Measurements from ENCODE around the gene RBKS.

Gene RBKS

GRCh38 chr2:27772804-27773203, 117.4 kb downstream of the RBKS start:
- Histone ChIP-seq H3K27ac (ENCODE audit: low read length) (no peak overlapping the region), H2AFZ (ENCODE audit: low read depth, low read length) (no peak overlapping the region), H3K27me3 (ENCODE audit: low read depth, low read length) (no peaks in the 10 kb centered on the region), H3K36me3 (replicated peaks; ENCODE audit: low read depth, low read length) (peaks cover 6% of the 10 kb centered on the region), H3K4me2 (ENCODE audit: low read length) (peak overlapping the region; percentile 64), H3K79me2 (ENCODE audit: low read length) (peaks cover 54% of the 10 kb centered on the region), H3K4me1 (ENCODE audit: low read length) (peaks cover 16% of the 10 kb centered on the region), H4K20me1 (ENCODE audit: insufficient read depth, low read length) (0 out of 2 replicates have a peak, but pooled peaks cover 4% of the 10 kb centered on the region), H3K4me3 (ENCODE audit: low read length) (peak overlapping the region; percentile 87), H3K9me3 (ENCODE audit: insufficient read depth, low read length) (no peaks in the 10 kb centered on the region), H3K9ac (ENCODE audit: low read length) (peak overlapping the region; percentile 82)
- TF ChIP-seq EZH2phosphoT487 (IDR thresholded peaks at IDR 0.05; ENCODE audit: low read depth) (no peak), CTCF (IDR thresholded peaks at IDR 0.05; ENCODE audit: low read depth, low read length) (no peak)

- H3K36me3 ChIP-seq (replicated peaks; ENCODE audit: low read depth, low read length), result peaks cover 6% of the 10 kb centered on the region
- no peaks in the 10 kb centered on the region for H3K9me3 ChIP-seq (ENCODE audit: insufficient read depth, low read length)
- peaks cover 16% of the 10 kb centered on the region for H3K4me1 ChIP-seq (ENCODE audit: low read length)
- peaks cover 48% of the 10 kb centered on the region for H3K79me2 ChIP-seq (ENCODE audit: low read length)
- H3K27ac ChIP-seq (ENCODE audit: low read length), result peak within 1 kb of the TSS; percentile 50; the same call in 1 of the 2 replicates
- peak within 1 kb of the TSS; percentile 96 for H2AFZ ChIP-seq (ENCODE audit: low read depth, low read length)
- peak within 1 kb of the TSS; percentile 82 for H3K9ac ChIP-seq (ENCODE audit: low read length)
- H3K4me2 ChIP-seq (ENCODE audit: low read length), result peak within 1 kb of the TSS; percentile 91
- no peaks in the 10 kb centered on the region for H3K27me3 ChIP-seq (ENCODE audit: low read depth, low read length)
- peak within 1 kb of the TSS; percentile 87 for H3K4me3 ChIP-seq (ENCODE audit: low read length)
- no peak for TF ChIP-seq CTCF (IDR thresholded peaks at IDR 0.05; ENCODE audit: low read depth, low read length)
- TF ChIP-seq EZH2phosphoT487 (IDR thresholded peaks at IDR 0.05; ENCODE audit: low read depth), result no peak
- H4K20me1 ChIP-seq (ENCODE audit: insufficient read depth, low read length), result 0 out of 2 replicates have a peak, but pooled peaks cover 4% of the 10 kb centered on the region
Observed at GRCh38 chr2:27771548-27772335, 118.4 kb downstream of the RBKS start, which contains the start of gene MRPL33. TSS of gene MRPL33 (plus strand) at chr2:27771719. CDS start at chr2:27771778, 59 bp downstream.

GRCh38 chr2:27771202-27771547, 119.0 kb downstream of the RBKS start:
- Histone ChIP-seq H3K4me1 (ENCODE audit: low read length) (peaks cover 16% of the 10 kb centered on the region), H3K9ac (ENCODE audit: low read length) (peak overlapping the region; percentile 82), H2AFZ (ENCODE audit: low read depth, low read length) (peak overlapping the region; percentile 96), H3K9me3 (ENCODE audit: insufficient read depth, low read length) (no peaks in the 10 kb centered on the region), H3K4me3 (ENCODE audit: low read length) (peak overlapping the region; percentile 87), H3K27me3 (ENCODE audit: low read depth, low read length) (no peaks in the 10 kb centered on the region), H4K20me1 (ENCODE audit: insufficient read depth, low read length) (0 out of 2 replicates have a peak, but pooled peaks cover 4% of the 10 kb centered on the region), H3K4me2 (ENCODE audit: low read length) (peak overlapping the region; percentile 91), H3K36me3 (replicated peaks; ENCODE audit: low read depth, low read length) (peaks cover 6% of the 10 kb centered on the region), H3K27ac (ENCODE audit: low read length) (0 out of 2 replicates have a peak overlapping the region, but pooled peaks have one; percentile 12), H3K79me2 (ENCODE audit: low read length) (peaks cover 42% of the 10 kb centered on the region)
- TF ChIP-seq CTCF (IDR thresholded peaks at IDR 0.05; ENCODE audit: low read depth, low read length), result no peak
- no peak for TF ChIP-seq EZH2phosphoT487 (IDR thresholded peaks at IDR 0.05; ENCODE audit: low read depth)

- Histone ChIP-seq H3K79me2 (ENCODE audit: low read length) (no peaks in the 10 kb centered on the region), H3K36me3 (replicated peaks; ENCODE audit: low read depth, low read length) (no peaks in the 10 kb centered on the region), H3K27ac (ENCODE audit: low read length) (no peak overlapping the region), H3K9me3 (ENCODE audit: insufficient read depth, low read length) (no peaks in the 10 kb centered on the region), H3K9ac (ENCODE audit: low read length) (no peak overlapping the region), H2AFZ (ENCODE audit: low read depth, low read length) (no peak overlapping the region), H3K4me2 (ENCODE audit: low read length) (no peak overlapping the region), H3K4me1 (ENCODE audit: low read length) (peaks cover 5% of the 10 kb centered on the region), H3K4me3 (ENCODE audit: low read length) (no peak overlapping the region), H3K27me3 (ENCODE audit: low read depth, low read length) (no peaks in the 10 kb centered on the region), H4K20me1 (ENCODE audit: insufficient read depth, low read length) (no peaks in the 10 kb centered on the region)
- no peak for TF ChIP-seq EZH2phosphoT487 (IDR thresholded peaks at IDR 0.05; ENCODE audit: low read depth)
- no peak for TF ChIP-seq CTCF (IDR thresholded peaks at IDR 0.05; ENCODE audit: low read depth, low read length)
Observed at GRCh38 chr2:27766287-27766661, 123.9 kb downstream of the RBKS start.
